ENCODE results near the gene NHLRC2. TPM values are rescaled to one million over a fixed set of nuclear protein-coding genes. Genes with fewer than 3 reads are reported as not detected.
"Not testable (repeated sequence)": the region's sequence is repeated elsewhere in the genome, so short reads cannot be mapped to it uniquely, and the experiment has no call there.

NHLRC2 gene
- total and polyA plus RNA-seq, 2 donors (not counting 3 experiments of a cell fraction or from before 2014, with no cell fraction given) = 5.2 to 28.2 TPM

GRCh38 chr10:113828567-113828966 is 25.9 kb upstream of the NHLRC2 start:
- H2AFZ ChIP-seq (ENCODE audit: low read depth, low read length); H3K4me3 ChIP-seq (replicated peaks in 1 of 3; ENCODE audit: insufficient read depth in 1 of 3, low read depth in 1 of 3, low read length in 3 of 3); H3K9me3 ChIP-seq (replicated peaks; ENCODE audit: control insufficient read depth, insufficient read depth, low read length); DNase-seq (ENCODE audit: low read depth, low spot score); H4K20me1 ChIP-seq (replicated peaks; ENCODE audit: control insufficient read depth, extremely low read depth, insufficient read depth, low read length); H3K79me2 ChIP-seq (ENCODE audit: control insufficient read depth, insufficient read depth, low read length); H3K27me3 ChIP-seq (ENCODE audit: control insufficient read depth in 2 of 2, insufficient read depth in 2 of 2, low read length in 2 of 2); H3K9ac ChIP-seq (replicated peaks; ENCODE audit: extremely low read depth, insufficient read depth, low read length); dilution Hi-C loops (cut with MboI; ENCODE audit: extremely low pct_ligation_motif_present, low sequenced_read_pairs); POLR2A ChIA-PET; FAIRE-seq; BruUV-seq (replicated peaks); H3K27ac ChIP-seq (ENCODE audit: insufficient read depth, low read depth, low read length); CTCF ChIA-PET; H3K4me1 ChIP-seq (ENCODE audit: control insufficient read depth, extremely low read depth, insufficient read depth, low read length); H3K36me3 ChIP-seq (ENCODE audit: control insufficient read depth in 2 of 2, extremely low read depth in 1 of 2, insufficient read depth in 2 of 2, low read length in 2 of 2); H3K9me1 ChIP-seq (replicated peaks; ENCODE audit: control insufficient read depth, extremely low read depth, insufficient read depth, low read length); H3K4me2 ChIP-seq (ENCODE audit: insufficient read depth, low read length); intact Hi-C loops (cut with micrococcal nuclease): not testable (repeated sequence)

GRCh38 chr10:113842171-113842570 is 12.3 kb upstream of the NHLRC2 start:
- BruUV-seq (replicated peaks) = no TSS peak
- H4K20me1 ChIP-seq (replicated peaks; ENCODE audit: control insufficient read depth, extremely low read depth, insufficient read depth, low read length) = no peaks in the 10 kb centered on the region
- H3K4me3 ChIP-seq (replicated peaks in 1 of 3; ENCODE audit: insufficient read depth in 1 of 3, low read depth in 1 of 3, low read length in 3 of 3) = no peak overlapping the region
- DNase-seq (ENCODE audit: low read depth, low spot score) = no peak
- H3K9me3 ChIP-seq (replicated peaks; ENCODE audit: control insufficient read depth, insufficient read depth, low read length) = no peaks in the 10 kb centered on the region
- H3K9me1 ChIP-seq (replicated peaks; ENCODE audit: control insufficient read depth, extremely low read depth, insufficient read depth, low read length) = no peaks in the 10 kb centered on the region
- H3K4me2 ChIP-seq (ENCODE audit: insufficient read depth, low read length) = no peak overlapping the region
- no peaks in the 10 kb centered on the region for H3K79me2 ChIP-seq (ENCODE audit: control insufficient read depth, insufficient read depth, low read length)
- TF ChIP-seq POLR2A (IDR thresholded peaks at IDR 0.05; ENCODE audit: low read depth, low read length) = no peak
- no peak for TF ChIP-seq GATA2 (IDR thresholded peaks at IDR 0.05; ENCODE audit: insufficient read depth, insufficient read length, low read depth, low read length)
- TF ChIP-seq JUN (IDR thresholded peaks at IDR 0.05; ENCODE audit: borderline replicate concordance, insufficient read depth, insufficient read length, low read depth) = no peak
- TF ChIP-seq CTCF (IDR thresholded peaks at IDR 0.05; ENCODE audit: extremely low read depth in 1 of 2, insufficient read depth in 1 of 2, low read depth in 1 of 2, low read length in 2 of 2) = no peak
- no peak for TF ChIP-seq EZH2 (IDR thresholded peaks at IDR 0.05; ENCODE audit: borderline replicate concordance, low read depth, low read length, severe bottlenecking)
- TF ChIP-seq MAX (IDR thresholded peaks at IDR 0.05; ENCODE audit: insufficient read depth, insufficient read length) = no peak
- TF ChIP-seq FOS (IDR thresholded peaks at IDR 0.05; ENCODE audit: borderline replicate concordance, insufficient read depth, low read length) = no peak
- TF ChIP-seq MYC (IDR thresholded peaks at IDR 0.05; ENCODE audit: low read depth, low read length) = no peak
- no peak for TF ChIP-seq POLR2AphosphoS5 (IDR thresholded peaks at IDR 0.05; ENCODE audit: insufficient read depth, low read depth, low read length)
- ChIA-PET POLR2A (no interaction called here), CTCF (no interaction called here)
- intact Hi-C loops (cut with micrococcal nuclease) = no loop called here
- FAIRE-seq = no peak
- no peak overlapping the region for H2AFZ ChIP-seq (ENCODE audit: low read depth, low read length)
- peaks cover 6% of the 10 kb centered on the region for H3K4me1 ChIP-seq (ENCODE audit: control insufficient read depth, extremely low read depth, insufficient read depth, low read length)
- dilution Hi-C loops (cut with MboI; ENCODE audit: extremely low pct_ligation_motif_present, low sequenced_read_pairs) = no loop called here
- H3K9ac ChIP-seq (replicated peaks; ENCODE audit: extremely low read depth, insufficient read depth, low read length) = no peak overlapping the region
- no peak overlapping the region for H3K27ac ChIP-seq (ENCODE audit: insufficient read depth, low read depth, low read length)
- H3K27me3 ChIP-seq (ENCODE audit: control insufficient read depth in 2 of 2, insufficient read depth in 2 of 2, low read length in 2 of 2) = no peaks in the 10 kb centered on the region
- H3K36me3 ChIP-seq (ENCODE audit: control insufficient read depth in 2 of 2, extremely low read depth in 1 of 2, insufficient read depth in 2 of 2, low read length in 2 of 2) = peaks cover 0 to 6% of the 10 kb centered on the region in 2 experiments

All from endothelial cell of umbilical vein (primary cell).